Activated T-cell treated with anti-CD3 and anti-CD28 coated beads, Interleukin-2, amount 50 U/mL, for 1 hour (primary cell): ENCODE measurements around the gene SH2D5.

Experiments
- DNase-seq: peaks from one replicate; pipeline ENCODE4 v3.0.0-alpha.2; 2020

Gene SH2D5

GRCh38 chr1:20711285-20712214 lies 21.0 kb downstream of the SH2D5 start:
- DNase-seq, result no peak

- DNase-seq, result no peak
These were observed 21.8 kb downstream of the SH2D5 start for GRCh38 chr1:20710469-20711284.

- no peak for DNase-seq
These were observed 22.6 kb downstream of the SH2D5 start for GRCh38 chr1:20709868-20710267.

GRCh38 chr1:20708891-20709290 lies 23.6 kb downstream of the SH2D5 start:
- DNase-seq, result no peak

GRCh38 chr1:20708057-20708456 lies 24.4 kb downstream of the SH2D5 start:
- DNase-seq, result no peak

GRCh38 chr1:20706841-20707240 lies 25.7 kb downstream of the SH2D5 start:
- no peak for DNase-seq

- no peak for DNase-seq
These were observed 27.2 kb downstream of the SH2D5 start for GRCh38 chr1:20705203-20705755.

GRCh38 chr1:20704390-20705202 lies 27.9 kb downstream of the SH2D5 start:
- no peak for DNase-seq

- DNase-seq, result no peak
These were observed 29.3 kb downstream of the SH2D5 start for GRCh38 chr1:20703124-20703756.

- DNase-seq, result no peak
These were observed 30.1 kb downstream of the SH2D5 start for GRCh38 chr1:20702416-20702815.

GRCh38 chr1:20701847-20702246 lies 30.7 kb downstream of the SH2D5 start:
- DNase-seq, result no peak

- DNase-seq, result no peak
These were observed 31.1 kb downstream of the SH2D5 start for GRCh38 chr1:20701446-20701845.

GRCh38 chr1:20700636-20701215 lies 31.8 kb downstream of the SH2D5 start:
- no peak for DNase-seq

GRCh38 chr1:20699558-20699957 lies 32.9 kb downstream of the SH2D5 start:
- no peak for DNase-seq

- DNase-seq, result no peak
These were observed 34.1 kb downstream of the SH2D5 start for GRCh38 chr1:20698195-20698910.

- DNase-seq, result no peak
These were observed 34.9 kb downstream of the SH2D5 start for GRCh38 chr1:20697563-20697962.

- DNase-seq, result peak; percentile 76
These were observed 35.8 kb downstream of the SH2D5 start for GRCh38 chr1:20696397-20697333.

GRCh38 chr1:20695515-20695914 lies 37.0 kb downstream of the SH2D5 start:
- DNase-seq, result no peak

GRCh38 chr1:20693623-20694022 lies 38.9 kb downstream of the SH2D5 start:
- DNase-seq, result no peak

- no peak for DNase-seq
These were observed 40.6 kb downstream of the SH2D5 start for GRCh38 chr1:20691872-20692271.
